GM21515 (cell line): Measurements from ENCODE around the gene SMOC2.
"Not testable (repeated sequence)": the region's sequence is repeated elsewhere in the genome, so short reads cannot be mapped to it uniquely, and the experiment has no call there.

Experiments used
- ATAC-seq: cut with Tn5 transposase; IDR thresholded peaks from one replicate; pipeline ENCODE4 v1.9.1; 2021; ENCODE audit not compliant: unreplicated experiment

SMOC2 gene

DNA sequence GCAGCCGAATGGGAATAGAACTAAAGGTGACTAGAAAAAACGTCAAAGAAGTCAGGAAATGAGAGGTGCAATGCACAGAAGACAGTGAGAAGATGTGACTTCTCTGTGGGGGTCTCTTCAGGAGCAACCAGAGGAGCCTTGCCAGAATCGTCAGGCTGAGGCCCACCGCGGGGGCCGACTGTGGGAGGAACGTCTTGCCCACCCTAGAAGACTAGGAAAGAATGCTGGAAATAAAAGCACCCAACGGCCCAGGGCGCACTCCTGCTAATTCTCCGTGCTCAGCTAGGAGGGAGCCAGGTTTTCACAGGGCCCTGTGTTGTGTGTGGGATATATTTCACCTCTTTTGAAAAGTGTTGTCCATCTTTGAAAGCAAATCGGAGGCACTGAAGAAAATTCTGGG is 129.2 kb downstream of the SMOC2 start:
- no peak for ATAC-seq

DNA sequence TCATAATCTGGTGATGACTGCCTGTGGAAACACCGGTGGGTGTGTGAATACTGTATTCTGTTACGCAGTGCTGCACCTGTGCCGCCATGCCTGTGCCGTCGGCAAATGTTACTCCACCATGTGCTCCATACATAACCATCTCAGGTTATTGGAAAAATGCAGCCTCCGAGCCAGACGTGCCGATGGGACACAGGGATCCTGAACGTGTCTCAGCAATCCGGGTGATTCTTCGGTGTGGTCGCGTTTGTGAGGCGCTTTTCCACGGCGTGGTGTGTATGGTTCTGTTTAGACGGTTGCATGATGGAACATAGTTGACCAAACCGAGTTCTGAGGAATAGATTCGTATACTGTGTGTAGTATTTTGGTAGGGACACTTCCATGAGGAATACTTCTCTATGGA is 130.3 kb downstream of the SMOC2 start:
- ATAC-seq, result no peak

DNA sequence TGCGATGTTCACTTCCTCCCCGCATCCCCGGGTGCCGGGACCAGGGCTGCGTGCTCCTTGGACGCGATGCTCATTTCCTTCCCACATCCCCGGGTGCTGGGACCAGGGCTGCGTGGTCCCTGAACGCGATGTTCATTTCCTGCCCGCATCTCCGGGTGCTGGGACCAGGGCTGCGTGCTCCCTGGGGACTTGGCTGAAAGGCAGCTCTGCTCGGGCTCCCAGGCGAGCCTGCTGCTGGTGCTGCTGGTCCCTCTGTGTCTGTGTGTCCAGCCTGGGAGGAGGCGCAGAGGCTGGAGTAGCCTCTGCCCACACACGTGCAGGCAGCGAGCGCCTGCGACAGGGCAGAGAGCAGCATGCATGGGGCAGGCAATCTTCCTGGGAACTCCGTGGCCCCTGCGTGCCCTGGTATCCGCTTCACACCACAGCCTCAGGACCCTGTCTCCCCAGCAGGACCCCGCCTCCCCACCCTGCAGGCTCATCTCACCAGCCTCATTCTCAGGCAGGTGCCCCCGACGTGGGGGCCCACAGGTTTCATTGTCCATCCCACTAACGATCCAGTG is 132.4 kb downstream of the SMOC2 start:
- ATAC-seq, result not testable (repeated sequence)

DNA sequence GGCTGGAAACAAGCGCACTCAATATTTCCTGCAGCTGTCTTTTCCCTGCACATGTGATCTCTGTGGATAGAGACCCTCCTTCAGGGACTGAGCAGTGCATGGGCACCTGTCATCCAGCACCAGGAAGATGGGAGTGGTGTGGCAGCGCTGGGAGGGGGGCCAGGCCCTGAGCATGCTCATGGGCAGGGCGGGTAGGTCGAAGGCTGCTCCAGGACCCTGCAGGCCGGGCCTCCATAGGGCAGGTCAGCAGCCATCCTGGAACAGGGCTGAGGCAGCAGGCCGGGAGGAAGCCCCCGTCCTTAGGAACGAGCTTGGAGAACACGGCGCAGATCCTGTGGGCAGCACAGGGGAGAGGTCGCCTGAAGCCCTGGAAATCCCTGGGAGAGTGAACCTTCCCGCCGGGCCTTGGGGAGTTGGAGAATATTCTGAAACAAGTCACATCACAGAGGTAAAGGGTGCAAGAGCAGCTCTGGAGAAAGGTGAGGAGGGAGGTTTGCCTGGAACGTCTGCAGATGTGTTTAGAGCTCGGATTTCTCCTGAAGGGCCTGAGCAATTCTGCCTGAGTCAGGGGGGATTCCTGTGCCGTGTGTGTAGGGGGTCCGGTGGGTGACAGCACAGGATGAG is 133.2 kb downstream of the SMOC2 start:
- no peak for ATAC-seq

DNA sequence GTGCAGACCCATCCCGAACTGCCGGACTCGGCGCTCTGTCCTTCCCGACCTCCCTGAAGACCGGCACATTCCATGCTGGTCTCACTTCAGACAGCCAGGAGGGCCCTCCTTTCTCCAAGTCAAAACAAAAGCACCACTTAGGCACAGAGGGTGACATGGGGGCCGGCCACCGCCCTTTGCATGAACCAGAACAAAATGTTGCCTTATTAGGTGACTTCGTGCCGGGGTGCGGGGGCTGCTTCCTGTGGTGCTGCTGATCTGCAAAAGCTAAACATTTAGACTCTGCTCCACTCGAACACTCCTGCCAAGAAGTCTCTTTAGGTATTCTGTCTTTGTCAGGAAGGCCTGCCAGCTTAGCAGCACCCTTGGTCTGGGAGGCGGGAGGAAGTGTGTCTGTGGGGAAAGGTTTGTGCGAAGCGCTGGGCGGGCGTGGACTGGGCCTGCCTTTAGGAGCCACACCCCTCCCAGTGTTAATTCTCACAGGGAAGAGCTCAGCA is 133.8 kb downstream of the SMOC2 start:
- no peak for ATAC-seq

DNA sequence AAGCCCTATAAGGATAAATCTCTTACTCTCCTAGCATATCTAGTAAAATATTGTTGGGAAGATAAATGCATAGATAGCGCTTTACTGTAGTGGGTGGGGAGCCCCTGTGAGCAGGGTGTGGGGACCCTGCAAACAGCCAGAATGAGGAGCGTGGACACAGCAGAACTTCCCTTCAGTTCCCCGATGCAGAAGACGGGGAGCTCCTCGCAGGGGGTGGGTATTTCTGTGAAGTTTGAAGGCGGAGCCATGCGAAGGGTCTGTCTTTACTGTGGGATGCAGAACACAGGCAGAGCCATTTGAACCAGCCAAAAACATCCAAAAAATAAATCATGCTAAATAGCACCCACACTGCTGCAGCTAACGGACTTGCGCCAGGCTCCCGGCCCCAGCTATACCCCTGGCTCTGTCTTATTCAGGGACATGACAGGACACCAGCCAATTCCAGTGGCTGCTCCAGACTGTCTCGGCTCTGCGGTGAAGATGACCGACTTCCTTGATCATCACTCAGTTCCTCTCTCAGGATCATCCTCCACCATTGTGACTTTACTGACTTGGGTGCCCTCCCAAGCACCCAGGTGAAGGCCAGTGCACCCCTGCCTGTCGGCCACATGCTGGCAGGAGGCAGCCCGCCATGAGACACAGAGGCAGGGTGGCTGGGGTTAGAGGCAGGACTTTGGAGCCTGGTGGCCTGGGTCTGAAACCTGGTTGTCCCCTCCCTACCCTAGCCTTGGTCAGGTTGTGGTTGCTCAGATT is 134.5 kb downstream of the SMOC2 start:
- no peak for ATAC-seq

DNA sequence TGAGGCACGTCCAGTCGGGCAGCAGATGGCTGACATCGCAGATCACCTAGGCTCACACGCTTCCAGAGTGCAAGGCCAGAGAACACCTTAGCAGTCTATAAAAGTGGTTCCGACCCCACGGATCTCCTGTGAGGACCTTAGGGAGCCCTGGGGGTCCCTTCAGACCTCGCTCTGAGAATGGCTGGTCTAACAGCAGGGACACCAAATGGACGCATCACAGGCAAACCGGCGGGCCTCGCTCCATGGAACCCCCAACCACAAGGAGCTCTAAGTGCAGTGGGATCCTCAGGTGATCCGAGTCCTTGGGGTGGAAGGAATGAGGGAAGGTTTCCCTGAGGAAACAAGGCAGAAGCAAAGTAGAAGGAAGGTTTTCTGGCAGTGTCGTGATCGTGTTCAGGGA is 135.4 kb downstream of the SMOC2 start:
- ATAC-seq, result no peak

DNA sequence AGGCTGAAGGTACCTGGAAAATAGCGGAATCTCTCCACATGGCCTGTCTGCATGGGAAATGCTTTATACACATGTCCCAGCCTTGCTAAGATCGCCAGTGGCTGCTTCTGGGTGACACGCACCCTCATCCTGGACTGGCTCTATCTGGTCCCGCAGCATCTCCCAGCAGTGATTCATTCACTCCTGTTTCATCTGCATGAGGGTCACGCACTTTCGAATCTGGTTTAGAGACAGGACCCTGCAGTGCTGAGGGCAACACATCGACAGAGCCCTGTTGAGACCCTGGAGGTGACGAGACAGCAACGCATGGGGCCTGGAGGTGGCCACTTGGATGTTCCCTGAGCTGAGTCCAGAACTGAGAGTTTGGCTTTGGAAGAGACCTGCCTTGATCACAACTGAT is 136.5 kb downstream of the SMOC2 start:
- ATAC-seq, result no peak

DNA sequence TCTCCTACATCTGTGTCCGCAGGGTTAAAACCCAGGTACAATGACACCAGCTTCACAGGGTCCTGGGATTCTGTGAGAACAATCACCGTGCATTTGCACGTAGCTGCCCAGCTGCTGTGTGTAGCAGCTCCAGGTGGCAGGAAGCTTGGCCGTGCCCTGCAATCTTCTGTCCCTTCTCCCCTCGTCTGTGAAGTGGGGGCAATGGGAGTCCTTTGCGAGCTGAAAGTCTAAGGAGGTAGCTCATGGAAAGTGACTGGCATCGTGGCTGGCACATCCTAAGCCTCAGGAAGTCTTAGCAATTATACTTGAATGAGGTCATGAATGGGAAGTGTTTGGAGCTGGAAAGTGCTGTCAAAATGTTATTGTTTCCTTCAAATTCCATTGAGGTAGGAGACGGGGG is 137.1 kb downstream of the SMOC2 start:
- no peak for ATAC-seq

DNA sequence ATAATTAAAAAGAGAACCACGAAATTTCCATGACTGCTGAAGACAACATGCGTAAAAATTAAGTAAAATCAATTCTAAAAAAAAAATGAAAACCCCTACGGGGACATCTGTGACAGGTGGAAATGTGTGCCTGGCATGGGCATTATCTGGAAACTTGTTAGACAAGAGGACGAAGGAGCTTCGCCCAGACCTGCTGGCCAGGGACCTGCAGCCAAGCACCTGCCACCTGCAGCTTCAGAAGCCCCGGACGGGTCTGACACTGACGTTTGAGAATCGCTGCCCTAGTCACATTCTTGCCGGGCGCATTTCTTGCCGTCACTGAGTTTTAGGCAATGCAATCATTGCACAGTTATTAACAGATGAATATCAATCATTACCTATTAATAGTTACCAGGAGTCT is 140.3 kb downstream of the SMOC2 start:
- no peak for ATAC-seq

DNA sequence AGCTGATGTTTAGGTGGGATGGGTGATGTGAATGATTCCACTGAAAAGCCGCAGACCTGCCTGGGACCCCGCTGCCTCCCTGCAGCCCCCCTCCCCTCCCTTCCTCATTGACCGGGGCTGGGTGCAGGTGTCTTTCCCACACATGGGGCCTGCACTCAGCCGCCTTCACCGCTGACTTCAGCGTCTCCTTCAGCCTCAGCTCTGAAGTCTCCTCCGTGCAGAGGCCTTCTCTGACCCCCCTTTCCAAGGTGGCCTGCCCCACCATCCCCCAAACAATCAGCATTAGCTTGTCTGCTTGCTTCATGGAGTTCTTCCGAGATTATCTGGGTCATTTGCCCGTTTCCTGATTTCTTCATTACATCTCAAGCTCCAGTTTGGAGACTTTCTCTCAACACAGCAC is 140.7 kb downstream of the SMOC2 start:
- no peak for ATAC-seq

DNA sequence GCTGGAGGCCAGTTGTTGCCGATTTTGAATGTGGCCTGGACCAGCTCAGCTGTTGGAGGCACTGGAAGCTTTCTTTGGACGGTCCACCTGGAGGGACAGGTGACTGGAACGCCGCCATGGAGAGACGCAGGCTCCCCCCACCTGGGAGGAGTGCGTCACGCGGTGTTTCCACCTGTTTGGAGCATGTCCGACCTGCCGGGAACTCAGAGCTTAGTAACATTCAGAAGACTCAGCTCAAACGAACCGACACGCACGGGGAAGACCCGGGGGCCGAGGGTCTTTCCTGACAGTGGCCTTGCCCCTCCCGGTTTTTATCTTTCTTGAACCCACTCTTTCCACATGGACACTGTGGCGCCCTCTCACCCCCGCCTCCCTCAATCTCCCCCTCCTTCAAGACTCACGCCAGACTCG is 141.6 kb downstream of the SMOC2 start:
- no peak for ATAC-seq

DNA sequence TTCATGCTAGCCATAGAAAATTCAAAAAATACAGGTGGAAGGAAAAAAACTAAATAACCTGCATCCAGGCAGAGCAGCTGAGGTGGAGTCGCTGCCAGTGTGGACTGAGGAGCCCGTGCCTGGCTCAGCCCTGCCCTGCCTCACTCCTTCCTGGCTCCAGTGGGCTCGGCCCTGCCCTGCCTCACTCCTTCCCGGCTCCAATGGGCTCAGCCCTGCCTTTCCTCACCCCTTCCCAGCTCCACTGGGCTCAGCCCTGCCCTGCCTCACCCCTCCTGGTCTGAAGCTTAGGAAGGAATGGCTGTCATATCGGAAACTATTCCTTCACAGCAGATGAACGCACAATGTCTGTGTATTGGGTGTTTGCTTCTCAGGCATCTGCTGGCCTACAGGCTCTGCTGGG is 142.1 kb downstream of the SMOC2 start:
- ATAC-seq, result no peak

DNA sequence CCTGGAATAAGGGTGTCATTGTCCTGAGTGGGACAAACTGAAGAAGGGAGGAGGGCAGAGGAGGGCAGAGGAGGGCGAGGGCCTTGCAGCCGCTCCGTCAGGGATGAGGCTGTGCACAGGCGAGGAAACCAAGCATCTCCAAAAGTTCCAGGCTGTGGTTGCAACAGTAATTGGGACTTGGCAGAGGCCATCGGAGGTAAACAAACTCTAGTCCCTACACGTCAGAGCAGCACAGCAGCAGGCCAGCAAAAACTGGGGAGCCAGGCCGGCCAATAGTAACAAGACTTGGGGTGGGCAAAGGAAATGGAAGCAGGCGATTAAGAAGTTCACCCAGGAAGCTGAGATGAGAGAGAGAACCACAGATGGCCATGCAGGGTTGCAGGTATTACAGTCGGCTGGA is 142.8 kb downstream of the SMOC2 start:
- ATAC-seq, result no peak

DNA sequence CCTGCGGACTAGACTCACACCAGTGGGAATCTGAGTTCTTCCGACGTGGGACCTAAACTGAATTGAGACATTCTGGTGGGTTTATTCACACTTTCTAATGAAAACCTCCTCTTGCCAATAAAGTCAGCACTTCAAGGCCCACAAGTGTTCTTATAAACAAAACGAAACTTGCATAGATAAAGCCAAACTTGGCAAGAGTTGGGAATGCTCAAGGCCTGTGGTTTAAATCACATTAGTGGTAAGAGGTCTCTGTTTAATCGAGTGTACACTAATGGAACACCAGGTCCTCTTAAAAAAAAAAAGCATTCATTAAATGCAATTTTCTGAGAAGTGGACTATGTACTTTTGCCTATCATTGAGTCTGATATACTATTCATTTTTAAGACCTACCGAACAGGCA is 143.3 kb downstream of the SMOC2 start:
- no peak for ATAC-seq

DNA sequence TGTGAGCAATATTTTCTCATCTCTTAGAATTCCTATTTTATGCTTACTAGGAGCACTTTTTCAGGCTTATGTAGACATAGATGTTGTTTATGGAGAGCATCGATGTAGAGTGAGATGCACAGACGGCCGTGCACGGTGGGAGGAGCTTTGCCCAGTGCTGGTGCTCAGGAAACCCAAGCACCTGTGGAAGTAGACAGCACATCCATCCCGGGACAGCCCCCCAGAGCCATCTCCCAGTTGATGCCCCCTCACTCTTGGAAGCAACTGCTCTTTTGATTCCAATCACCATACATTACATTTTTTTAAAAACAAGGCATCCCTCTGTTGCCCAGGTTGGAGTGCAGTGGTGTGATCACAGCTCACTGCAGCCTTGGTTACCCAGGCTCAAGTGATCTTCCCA is 143.7 kb downstream of the SMOC2 start:
- no peak for ATAC-seq

DNA sequence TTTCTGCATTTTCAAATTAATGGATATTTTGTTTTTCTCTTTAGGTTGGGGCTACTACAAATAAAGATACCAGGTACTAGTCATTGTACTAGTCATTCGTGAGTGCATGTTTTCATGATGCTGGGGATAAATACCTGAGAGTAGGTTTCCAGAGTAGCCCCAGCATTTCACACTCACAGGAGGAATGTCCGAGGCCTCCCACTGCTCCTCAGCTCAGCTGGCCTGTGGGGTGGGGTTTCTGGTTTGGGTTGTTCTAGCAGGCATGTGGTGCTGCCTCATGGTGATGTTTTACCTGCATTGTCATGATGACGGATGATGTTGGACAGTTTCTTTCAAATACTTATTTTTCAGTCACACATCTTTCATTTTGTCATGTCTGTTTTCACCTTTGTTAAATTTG is 144.5 kb downstream of the SMOC2 start:
- ATAC-seq, result no peak

DNA sequence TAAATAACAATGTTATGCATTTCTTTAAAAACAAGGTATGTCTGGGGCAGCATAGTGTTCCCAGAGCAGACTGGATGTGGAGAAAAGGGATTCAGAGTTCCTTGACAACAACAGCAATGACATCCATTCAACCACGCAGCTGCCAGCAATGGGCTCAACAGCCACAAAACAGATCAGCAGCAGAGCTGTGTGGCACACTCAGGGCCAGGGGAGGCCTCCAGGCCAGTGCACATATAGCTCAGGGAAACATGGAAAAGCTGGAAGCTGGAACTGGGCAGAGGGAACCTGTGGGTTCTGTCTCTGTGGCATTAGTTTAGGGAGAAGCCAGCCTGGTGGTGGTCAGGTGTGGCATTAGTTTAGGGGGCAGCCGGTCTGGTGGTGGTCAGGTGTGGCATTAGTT is 148.3 kb downstream of the SMOC2 start:
- no peak for ATAC-seq

DNA sequence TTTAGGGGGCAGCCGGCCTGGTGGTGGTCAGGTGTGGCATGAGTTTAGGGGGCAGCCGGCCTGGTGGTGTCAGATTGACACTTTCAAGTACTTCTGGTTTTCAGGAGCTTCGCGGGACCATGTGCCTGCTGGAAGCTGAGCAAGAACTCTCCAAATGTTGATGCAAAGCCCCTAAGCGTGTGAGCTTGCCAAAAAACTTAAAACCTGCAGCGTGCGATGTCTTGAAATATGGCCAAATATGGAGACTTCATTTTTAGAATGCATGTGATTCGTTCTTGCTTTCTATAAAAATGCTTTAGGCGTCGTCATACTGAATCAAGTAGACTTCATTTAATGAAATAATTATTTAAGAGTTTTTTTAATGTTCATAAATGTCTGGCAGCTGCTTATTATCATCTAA is 149.4 kb downstream of the SMOC2 start:
- no peak for ATAC-seq

DNA sequence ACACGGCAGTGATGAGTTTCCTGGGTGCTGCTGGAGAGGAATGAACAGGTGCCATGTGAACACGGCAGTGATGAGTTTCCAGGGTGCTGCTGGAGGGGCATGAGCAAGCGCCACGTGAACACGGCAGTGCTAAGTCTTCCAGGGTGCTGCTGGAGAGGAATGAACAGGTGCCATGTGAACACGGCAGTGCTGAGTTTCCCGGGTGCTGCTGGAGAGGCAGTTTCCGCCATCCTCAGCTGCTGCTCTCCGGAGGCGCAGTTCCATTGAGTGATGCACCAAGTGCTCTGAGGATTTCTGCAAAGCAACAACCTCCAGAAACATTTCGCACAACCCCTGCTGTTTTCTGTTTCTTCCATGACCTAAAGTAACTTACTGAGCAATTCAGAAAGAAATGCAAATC is 155.4 kb downstream of the SMOC2 start:
- ATAC-seq, result no peak

DNA sequence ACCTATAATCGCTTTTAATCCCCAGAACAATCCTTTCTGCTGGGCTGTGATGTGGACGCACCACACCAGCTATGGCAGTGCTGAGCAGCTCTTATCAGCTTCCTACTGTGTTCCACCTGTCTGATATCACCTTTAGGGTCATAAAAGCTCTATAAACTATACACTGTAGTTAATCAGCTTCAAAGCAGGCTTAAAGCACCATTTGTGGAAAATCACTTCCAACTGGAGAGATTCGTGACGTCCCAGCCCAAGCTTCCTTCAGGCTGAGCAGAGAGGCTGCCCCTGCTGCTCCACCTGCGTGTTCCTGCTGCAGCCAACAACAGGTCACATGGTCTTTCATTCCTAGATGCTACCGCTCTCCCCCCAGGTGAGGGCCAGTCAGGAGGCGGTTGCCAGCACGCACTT is 156.5 kb downstream of the SMOC2 start:
- ATAC-seq, result no peak
